Panc1 (cell line): ENCODE measurements around the gene EML1.

Experiments used
- CTCF ChIP-seq: fragments of 450-650 bp; IDR thresholded peaks from 2 replicates; pipeline ENCODE4 v1.5.1; 2017; ENCODE audit warnings: mild to moderate bottlenecking
- POLR2AphosphoS5 ChIP-seq: IDR thresholded peaks from 2 replicates; pipeline ENCODE4 v1.6.1; 2012; ENCODE audit warnings: mild to moderate bottlenecking, low read depth, low read length, moderate library complexity

- TF ChIP-seq CTCF (no peak), POLR2AphosphoS5 (no peak)
Observed at GRCh38 chr14:99760817-99761216, 32.4 kb upstream of the EML1 start.
